Transverse colon (tissue), 4 donors: ENCODE results near the gene CEACAM16. TPM values are rescaled to one million over a fixed set of nuclear protein-coding genes. Genes with fewer than 3 reads are reported as not detected.

Experiments used
- DNase-seq: peaks from one replicate; pipeline ENCODE4 v3.0.0-alpha.2; 2019
- H3K27ac ChIP-seq, 4 donors: fragments of 200-600 bp; sonication (generic); 2 replicates each; pipeline ENCODE4 v1.5.1; 2016 to 2018; ENCODE audit warnings: inconsistent platforms in 4 of 4
- H3K27me3 ChIP-seq: fragments of 200-600 bp; sonication (generic); 2 replicates; pipeline ENCODE4 v1.5.1; 2017; ENCODE audit warnings: inconsistent platforms
- H3K36me3 ChIP-seq, 4 donors: fragments of 200-600 bp; sonication (generic); 2 replicates each; pipeline ENCODE4 v1.5.1; 2017 to 2019; ENCODE audit warnings: inconsistent platforms in 4 of 4
- H3K4me1 ChIP-seq, 4 donors: fragments of 200-600 bp; sonication (generic); 2 replicates each; pipeline ENCODE4 v1.5.1; 2017 to 2020; ENCODE audit warnings: inconsistent platforms in 4 of 4
- H3K4me3 ChIP-seq, 4 donors: fragments of 200-600 bp; sonication (generic); 1 replicate in 1 of 4; 2 replicates in 3 of 4; pipeline versions ENCODE4 v1.5.1 to v1.6.1; 2017 to 2019; ENCODE audit warnings: inconsistent platforms in 4 of 4
- H3K9me3 ChIP-seq, 2 donors: fragments of 200-600 bp; sonication (generic); 2 replicates each; pipeline ENCODE4 v1.5.1; 2017 to 2019; ENCODE audit warnings: inconsistent platforms in 2 of 2
- EP300 ChIP-seq: sonication (generic); formaldehyde crosslinking; IDR thresholded peaks from one replicate; pipeline ENCODE4 v1.6.1; 2017; ENCODE audit warnings: antibody characterized with exemption, low read depth
- POLR2A ChIP-seq: fragments of 450-650 bp; IDR thresholded peaks from one replicate; pipeline ENCODE4 v1.6.1; 2016; ENCODE audit warnings: antibody characterized with exemption, mild to moderate bottlenecking, moderate library complexity
- POLR2AphosphoS5 ChIP-seq, 3 donors: sonication (generic); formaldehyde crosslinking; IDR thresholded peaks; one replicate each; pipeline ENCODE4 v1.6.1; 2016; ENCODE audit warnings: antibody characterized with exemption in 3 of 3
- WGBS, 2 donors: methylation state at CpG; one replicate each; pipeline ENCODE4 v1.1.5; 2018; ENCODE audit warnings: low coverage in 1 of 2; 5-methylcytosine and 5-hydroxymethylcytosine counted together
- in situ Hi-C, 4 donors: fragments of 200-750 bp; cut with MboI; loops; one replicate each; pipeline versions ENCODE4 v1.15.0 to v1.15.1; 2017; ENCODE audit warnings: low sequenced_read_pairs in 3 of 4, low pct_ligation_motif_present in 1 of 4, low pct_unique_long_range_greater_than_20kb in 1 of 4
- intact Hi-C: fragments of 100-400 bp; cut with DNase I; formaldehyde crosslinking; loops from one replicate; pipeline ENCODE4 v1.15.1; 2023; ENCODE audit warnings: low total_unique reads
- total RNA-seq, 4 donors: library from RNA; depleted of rRNA; stranded (reverse); fragments of >200 nt; gene quantifications; one replicate each; pipeline ENCODE4 v1.1.0, GENCODE V29; 2016
- TF ChIP-seq, protein P1 (sequence below), 5 experiments: fragments of 200-600 bp in 3 of 5; fragments of 450-650 bp in 2 of 5; sonication (generic) in 3 of 5; IDR thresholded peaks; 1 replicate in 2 of 5; 2 replicates in 3 of 5; pipeline ENCODE4 v1.5.1; 2016 to 2017; ENCODE audit warnings: antibody characterized with exemption in 5 of 5, inconsistent platforms in 3 of 5, mild to moderate bottlenecking in 2 of 5, moderate library complexity in 1 of 5

The CEACAM16 gene
- total RNA-seq, 4 donors from 2014 or later = not detected

DNA sequence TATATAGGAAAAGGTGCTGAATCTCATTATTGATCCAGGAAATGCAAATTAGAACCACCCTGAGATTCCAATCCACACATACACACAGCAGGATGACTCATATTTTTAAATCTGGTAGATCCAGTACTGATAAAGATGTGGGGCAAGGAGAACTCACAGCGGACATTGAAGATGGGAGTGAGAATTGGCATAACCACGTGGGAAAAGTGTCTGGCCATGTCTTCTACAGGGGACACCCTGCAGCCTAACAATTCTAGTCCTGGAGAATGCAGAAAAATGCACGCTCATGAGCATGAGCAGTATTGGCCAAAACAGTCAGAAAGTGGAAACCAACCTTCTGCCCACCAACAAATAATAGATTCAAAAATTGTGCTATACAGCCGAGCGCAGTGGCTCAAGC lies 36.1 kb downstream of the CEACAM16 start:
- TF ChIP-seq POLR2A (no peak), EP300 (no peak), POLR2AphosphoS5 (IDR thresholded peaks at IDR 0.05) (no peak)
- TF ChIP-seq, protein P1, sequence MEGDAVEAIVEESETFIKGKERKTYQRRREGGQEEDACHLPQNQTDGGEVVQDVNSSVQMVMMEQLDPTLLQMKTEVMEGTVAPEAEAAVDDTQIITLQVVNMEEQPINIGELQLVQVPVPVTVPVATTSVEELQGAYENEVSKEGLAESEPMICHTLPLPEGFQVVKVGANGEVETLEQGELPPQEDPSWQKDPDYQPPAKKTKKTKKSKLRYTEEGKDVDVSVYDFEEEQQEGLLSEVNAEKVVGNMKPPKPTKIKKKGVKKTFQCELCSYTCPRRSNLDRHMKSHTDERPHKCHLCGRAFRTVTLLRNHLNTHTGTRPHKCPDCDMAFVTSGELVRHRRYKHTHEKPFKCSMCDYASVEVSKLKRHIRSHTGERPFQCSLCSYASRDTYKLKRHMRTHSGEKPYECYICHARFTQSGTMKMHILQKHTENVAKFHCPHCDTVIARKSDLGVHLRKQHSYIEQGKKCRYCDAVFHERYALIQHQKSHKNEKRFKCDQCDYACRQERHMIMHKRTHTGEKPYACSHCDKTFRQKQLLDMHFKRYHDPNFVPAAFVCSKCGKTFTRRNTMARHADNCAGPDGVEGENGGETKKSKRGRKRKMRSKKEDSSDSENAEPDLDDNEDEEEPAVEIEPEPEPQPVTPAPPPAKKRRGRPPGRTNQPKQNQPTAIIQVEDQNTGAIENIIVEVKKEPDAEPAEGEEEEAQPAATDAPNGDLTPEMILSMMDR (IDR thresholded peaks at IDR 0.05) = no peak
- Histone ChIP-seq H3K4me3 (no peak overlapping the region), H3K4me1 (peaks cover 0 to 39% (median 25%) of the 10 kb centered on the region in 4 donors), H3K27ac (peak overlapping the region in 3 of 4 donors; percentile 1 to 37 (median 21)), H3K36me3 (no peaks in the 10 kb centered on the region), H3K27me3 (no peaks in the 10 kb centered on the region), H3K9me3 (no peaks in the 10 kb centered on the region)
- no peak for DNase-seq
- intact Hi-C loops = no loop called here
- in situ Hi-C loops = no loop called here
- 34 to 73% methylated on average over 2 to 5 of the region's 5 CpGs for WGBS, 2 donors

DNA sequence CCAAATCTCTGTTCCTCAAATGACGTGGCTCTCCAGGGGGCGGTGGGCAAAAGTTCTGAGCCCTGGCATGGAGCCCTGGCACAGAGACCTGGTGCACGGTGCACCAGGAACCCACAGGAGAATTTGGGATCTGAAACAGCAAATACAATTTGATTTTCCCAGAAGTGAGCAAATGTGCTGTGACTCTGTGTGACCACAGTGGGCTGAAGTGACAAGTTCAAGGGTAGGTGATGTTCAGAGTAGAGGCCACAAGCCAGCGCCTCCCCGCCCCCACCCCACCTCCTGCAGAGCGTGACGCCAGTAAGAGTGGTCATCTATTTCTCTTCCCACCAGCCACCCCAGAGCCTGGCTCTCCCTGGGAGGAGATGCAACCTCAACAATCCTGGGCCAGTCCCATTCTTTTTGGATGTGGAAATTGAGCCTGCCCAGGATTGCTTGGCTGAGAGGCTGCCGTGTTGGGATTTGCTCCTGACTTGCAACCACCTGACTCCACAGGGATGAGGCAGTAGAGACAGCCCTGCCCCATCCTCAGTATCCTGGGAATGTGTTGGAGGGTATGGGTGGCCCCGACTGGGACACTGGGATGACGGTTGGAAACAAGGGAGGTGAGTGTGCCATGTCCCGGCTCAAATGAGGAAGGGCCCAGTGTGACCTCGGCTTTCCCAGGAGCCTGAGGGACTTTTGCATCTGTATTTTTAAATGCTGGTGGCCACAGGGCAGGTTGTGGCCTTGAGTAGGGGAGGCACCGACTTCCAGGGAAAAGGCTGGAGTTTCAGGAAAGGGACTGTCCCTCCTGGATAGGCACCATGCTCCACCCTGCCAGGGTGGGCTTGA lies 38.5 kb downstream of the CEACAM16 start:
- no peak overlapping the region for H3K27ac ChIP-seq
- TF ChIP-seq EP300 = no peak
- TF ChIP-seq, protein P1 (IDR thresholded peaks at IDR 0.05) = no peak
- TF ChIP-seq POLR2AphosphoS5 (IDR thresholded peaks at IDR 0.05) = no peak
- no peak for TF ChIP-seq POLR2A
- WGBS, 2 donors = 0 to 70% methylated on average over 1 to 12 of the region's 13 CpGs

GRCh38 chr19:44738136-44738535 lies 39.2 kb downstream of the CEACAM16 start:
- H3K9me3 ChIP-seq = no peaks in the 10 kb centered on the region
- no peak overlapping the region for H3K4me3 ChIP-seq
- WGBS, 2 donors = 81% methylated on average over 2 of the region's 2 CpGs; no CpG with 5 or more reads in 1 of the 2 donors
- no peak for DNase-seq
- in situ Hi-C loops (no loop called here), intact Hi-C loops (no loop called here)
- no peak overlapping the region for H3K27ac ChIP-seq
- TF ChIP-seq POLR2AphosphoS5 (IDR thresholded peaks at IDR 0.05) (no peak), POLR2A (no peak), EP300 (no peak)
- TF ChIP-seq, protein P1 (IDR thresholded peaks at IDR 0.05) = no peak
- no peaks in the 10 kb centered on the region for H3K27me3 ChIP-seq
- no peaks in the 10 kb centered on the region for H3K36me3 ChIP-seq
- H3K4me1 ChIP-seq = peaks cover 27 to 61% (median 49%) of the 10 kb centered on the region in 4 donors

More for the DNA sequence above, 38.5 kb downstream of the CEACAM16 start:
- Histone ChIP-seq H3K27me3 (no peaks in the 10 kb centered on the region), H3K9me3 (no peaks in the 10 kb centered on the region), H3K4me3 (no peak overlapping the region), H3K4me1 (peaks cover 20 to 54% (median 43%) of the 10 kb centered on the region in 4 donors), H3K36me3 (no peaks in the 10 kb centered on the region)
- intact Hi-C loops = no loop called here
- in situ Hi-C loops = no loop called here
- peak; percentile 10 for DNase-seq

DNA sequence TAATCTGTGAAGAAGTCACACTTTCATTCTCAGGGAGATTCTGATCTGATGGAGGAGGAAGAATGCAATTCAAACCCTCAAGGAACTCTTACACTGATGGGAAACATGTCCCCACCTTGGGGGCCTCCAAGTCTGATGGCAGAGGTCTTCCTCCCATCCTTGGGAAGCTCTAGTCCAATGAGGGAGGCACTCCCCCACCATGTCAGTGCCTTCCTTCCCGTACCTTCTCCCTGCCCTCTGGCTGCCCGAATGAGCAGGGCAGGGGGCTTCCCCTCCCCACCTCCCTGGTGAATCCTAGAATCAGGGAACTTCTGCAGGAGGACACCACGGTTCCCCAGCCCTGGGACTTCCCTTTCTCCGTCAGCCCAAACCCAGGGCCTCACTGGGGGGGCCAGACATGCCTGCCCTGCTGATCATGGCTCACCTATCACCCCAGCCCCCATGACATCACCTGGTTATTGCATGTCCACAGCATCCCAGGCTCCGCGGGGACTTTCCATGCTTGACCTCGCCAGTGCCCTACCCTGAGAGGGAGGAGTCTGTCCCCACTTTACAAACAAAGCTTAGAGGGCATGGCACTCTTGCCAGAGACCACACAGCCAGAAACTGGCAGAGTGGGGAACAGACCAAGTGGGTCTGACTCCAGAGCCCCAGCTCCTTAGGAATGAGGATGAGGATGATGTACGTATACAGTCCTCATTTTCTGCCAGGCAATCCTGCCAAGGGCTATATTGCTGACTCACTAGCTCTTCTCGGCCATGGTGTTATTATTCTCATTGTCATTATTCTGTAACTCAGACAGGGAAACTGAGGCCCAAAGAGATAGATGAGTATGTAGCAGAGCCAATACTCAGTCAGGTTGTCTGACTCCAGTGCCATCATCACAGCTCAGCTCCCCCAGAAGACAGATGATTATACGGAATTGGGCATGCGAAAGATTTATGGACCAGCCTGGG lies 39.9 kb downstream of the CEACAM16 start:
- intact Hi-C loops = no loop called here
- DNase-seq = peak; percentile 49
- Histone ChIP-seq H3K27ac (peak overlapping the region in 3 of 4 donors; percentile 10 to 23 (median 20)), H3K4me1 (peaks cover 34 to 68% (median 55%) of the 10 kb centered on the region in 4 donors), H3K9me3 (no peaks in the 10 kb centered on the region), H3K4me3 (no peak overlapping the region), H3K36me3 (no peaks in the 10 kb centered on the region), H3K27me3 (no peaks in the 10 kb centered on the region)
- 54 to 83% methylated on average over 2 to 11 of the region's 11 CpGs for WGBS, 2 donors
- in situ Hi-C loops = no loop called here
- TF ChIP-seq, protein P1 (IDR thresholded peaks at IDR 0.05) = no peak
- TF ChIP-seq POLR2AphosphoS5 (IDR thresholded peaks at IDR 0.05) (no peak), EP300 (no peak)
